Measurements from ENCODE around the gene KRTAP2-4. TPM values are rescaled to one million over a fixed set of nuclear protein-coding genes. Genes with fewer than 3 reads are reported as not detected.

The KRTAP2-4 gene
- polyA plus RNA-seq, 1 donor (not counting 4 experiments of a cell fraction or from before 2014, with no cell fraction given), result not detected

DNA sequence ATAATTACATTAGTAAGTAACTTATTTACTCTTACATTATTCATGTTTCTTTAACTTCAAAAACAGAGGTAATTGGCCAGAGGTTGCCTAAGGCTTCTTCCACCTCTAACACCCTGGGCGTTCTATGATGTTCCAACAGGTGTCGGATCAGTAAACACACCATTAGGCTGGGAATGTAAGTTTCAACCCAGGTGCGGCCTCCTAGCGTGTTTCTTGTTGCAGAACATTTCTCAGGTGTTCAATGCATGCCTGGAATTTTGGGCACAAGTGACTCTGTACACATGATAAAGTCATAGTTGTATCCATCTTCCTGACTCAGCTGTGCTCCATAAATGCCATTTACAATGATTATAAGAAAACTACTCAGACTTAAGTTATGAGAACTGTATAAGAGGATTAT lies 11.7 kb downstream of the KRTAP2-4 start:
- Histone ChIP-seq H3K9me3 (ENCODE audit: control insufficient read depth, low read depth, low read length) (no peaks in the 10 kb centered on the region), H3K9ac (ENCODE audit: control insufficient read depth, extremely low read depth, insufficient read depth, low read length) (no peak overlapping the region), H3K27me3 (ENCODE audit: control insufficient read depth, extremely low read depth, insufficient read depth, low read length) (no peaks in the 10 kb centered on the region), H3K4me1 (ENCODE audit: control insufficient read depth, extremely low read depth, insufficient read depth, low read length) (peaks cover 3% of the 10 kb centered on the region), H4K20me1 (ENCODE audit: control insufficient read depth, extremely low read depth, insufficient read depth, low read length) (no peaks in the 10 kb centered on the region), H3K27ac (ENCODE audit: control insufficient read depth, insufficient read depth, low read length) (no peak overlapping the region), H3K79me2 (ENCODE audit: control insufficient read depth, insufficient read depth, low read length) (no peaks in the 10 kb centered on the region), H3K4me3 (ENCODE audit: control insufficient read depth in 2 of 3, extremely low read depth in 1 of 3, insufficient read depth in 2 of 3, low read depth in 1 of 3, low read length in 3 of 3) (no peak overlapping the region), H3K36me3 (ENCODE audit: control insufficient read depth in 2 of 2, extremely low read depth in 1 of 2, insufficient read depth in 2 of 2, low read length in 2 of 2) (no peaks in the 10 kb centered on the region), H3K9me1 (ENCODE audit: control insufficient read depth, extremely low read depth, insufficient read depth, low read length) (no peaks in the 10 kb centered on the region), H2AFZ (ENCODE audit: control insufficient read depth, low read length) (no peak overlapping the region), H3K4me2 (ENCODE audit: control insufficient read depth, extremely low read depth, insufficient read depth, low read depth, low read length) (no peak overlapping the region)
- no peak for DNase-seq (ENCODE audit: low read depth, low spot score)
- dilution Hi-C loops (cut with MboI; ENCODE audit: extremely low pct_ligation_motif_present, low sequenced_read_pairs), result no loop called here
- TF ChIP-seq EZH2 (IDR thresholded peaks at IDR 0.05; ENCODE audit: low read length), result no peak
- no peak for TF ChIP-seq CTCF (optimal IDR thresholded peaks at IDR 0.05 in 1 of 3, IDR thresholded peaks at IDR 0.05 in 1 of 3, conservative IDR thresholded peaks at IDR 0.05 in 1 of 3; ENCODE audit: extremely low read depth in 1 of 3, insufficient read depth in 2 of 3, low read length in 3 of 3)
- no peak for FAIRE-seq

DNA sequence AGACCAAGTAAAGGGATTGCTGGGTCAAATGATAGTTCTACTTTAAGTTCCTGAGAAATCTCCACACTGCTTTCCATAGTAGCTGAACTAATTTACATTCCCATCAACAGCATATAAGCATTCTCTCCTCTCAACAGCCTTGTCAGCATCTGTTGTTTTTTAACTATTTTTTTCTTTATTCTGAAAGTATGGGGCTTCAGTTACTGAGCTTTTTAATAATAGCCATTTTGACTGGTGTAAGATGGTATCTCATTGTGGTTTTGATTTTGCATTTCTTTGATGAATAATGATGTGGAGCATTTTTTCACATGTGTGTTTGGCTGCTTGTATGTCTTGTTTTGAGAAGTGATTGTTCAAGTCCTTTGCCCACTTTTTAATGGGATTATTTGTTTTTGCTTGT lies 13.1 kb downstream of the KRTAP2-4 start:
- peaks cover 13% of the 10 kb centered on the region for H3K4me1 ChIP-seq (ENCODE audit: control insufficient read depth, extremely low read depth, insufficient read depth, low read length)
- H3K79me2 ChIP-seq (ENCODE audit: control insufficient read depth, insufficient read depth, low read length), result no peaks in the 10 kb centered on the region
- H3K36me3 ChIP-seq (ENCODE audit: control insufficient read depth in 2 of 2, extremely low read depth in 1 of 2, insufficient read depth in 2 of 2, low read length in 2 of 2), result no peaks in the 10 kb centered on the region
- dilution Hi-C loops (cut with MboI; ENCODE audit: extremely low pct_ligation_motif_present, low sequenced_read_pairs), result no loop called here
- H3K9me1 ChIP-seq (ENCODE audit: control insufficient read depth, extremely low read depth, insufficient read depth, low read length), result no peaks in the 10 kb centered on the region
- no peaks in the 10 kb centered on the region for H3K27me3 ChIP-seq (ENCODE audit: control insufficient read depth, extremely low read depth, insufficient read depth, low read length)
- no peak overlapping the region for H2AFZ ChIP-seq (ENCODE audit: control insufficient read depth, low read length)
- H3K4me2 ChIP-seq (ENCODE audit: control insufficient read depth, extremely low read depth, insufficient read depth, low read depth, low read length), result no peak overlapping the region
- H3K9ac ChIP-seq (ENCODE audit: control insufficient read depth, extremely low read depth, insufficient read depth, low read length), result no peak overlapping the region
- H3K27ac ChIP-seq (ENCODE audit: control insufficient read depth, insufficient read depth, low read length), result no peak overlapping the region
- no peaks in the 10 kb centered on the region for H4K20me1 ChIP-seq (ENCODE audit: control insufficient read depth, extremely low read depth, insufficient read depth, low read length)
- no peaks in the 10 kb centered on the region for H3K9me3 ChIP-seq (ENCODE audit: control insufficient read depth, low read depth, low read length)
- TF ChIP-seq EZH2 (IDR thresholded peaks at IDR 0.05; ENCODE audit: low read length), result no peak
- TF ChIP-seq CTCF (optimal IDR thresholded peaks at IDR 0.05 in 1 of 3, IDR thresholded peaks at IDR 0.05 in 1 of 3, conservative IDR thresholded peaks at IDR 0.05 in 1 of 3; ENCODE audit: extremely low read depth in 1 of 3, insufficient read depth in 2 of 3, low read length in 3 of 3), result no peak
- DNase-seq (ENCODE audit: low read depth, low spot score) (no peak), FAIRE-seq (no peak)
- H3K4me3 ChIP-seq (ENCODE audit: control insufficient read depth in 2 of 3, extremely low read depth in 1 of 3, insufficient read depth in 2 of 3, low read depth in 1 of 3, low read length in 3 of 3), result no peak overlapping the region

Data from keratinocyte (primary cell).